ENCODE measurements around the gene CA6. TPM values are rescaled to one million over a fixed set of nuclear protein-coding genes. Genes with fewer than 3 reads are reported as not detected.

CA6 gene
- total and polyA plus RNA-seq, 2 donors (not counting 1 experiment from before 2014, with no cell fraction given), result not detected

DNA sequence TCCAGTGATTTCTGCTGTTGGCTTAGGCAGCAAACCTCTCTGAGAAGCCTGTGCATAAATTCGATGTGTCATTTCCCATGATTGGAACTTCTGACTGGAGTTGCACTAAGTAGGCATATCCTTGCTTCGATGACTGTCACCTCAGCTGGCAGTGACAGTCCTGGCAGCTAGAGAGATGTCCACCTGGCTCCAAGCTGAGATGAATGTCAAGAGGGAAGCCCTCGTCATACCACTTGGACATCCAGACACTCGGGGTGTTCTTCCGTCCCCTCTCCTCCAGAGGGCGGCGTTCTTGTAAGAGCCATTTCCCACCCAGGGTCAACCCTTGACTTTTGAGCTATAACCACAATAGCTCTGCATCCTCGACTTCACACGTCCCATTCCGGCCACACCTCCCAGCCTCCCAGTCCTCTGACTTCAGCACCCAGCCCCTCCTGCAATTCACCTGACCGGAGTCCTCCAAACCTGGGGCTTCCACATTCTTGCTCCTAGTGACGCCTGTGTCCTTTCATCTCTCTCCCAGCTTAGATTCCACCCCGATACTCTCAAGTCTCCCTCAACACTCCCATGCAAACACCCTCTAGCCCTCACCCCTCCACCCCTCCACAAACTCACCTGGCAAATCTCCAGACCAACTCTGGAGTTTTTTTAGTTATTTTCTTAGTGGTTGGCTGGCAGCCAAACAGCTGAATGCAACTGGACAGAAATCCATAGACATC lies 17.3 kb downstream of the CA6 start:
- ATAC-seq (ENCODE audit: low read depth), result peak; percentile 36
- Mint-ChIP-seq H3K4me1 (no peaks in the 10 kb centered on the region), H3K27ac (no peak overlapping the region), H3K4me3 (no peak overlapping the region), H3K9me3 (ENCODE audit: insufficient read depth) (peaks cover 8% of the 10 kb centered on the region), H3K27me3 (peaks cover 12% of the 10 kb centered on the region)
- DNase-seq, result peak; percentile 43
- intact Hi-C loops (cut with micrococcal nuclease), result loop anchor here (1.0 kb wide), 1 partner anchor 138 kb away; no protein-coding TSS in a partner anchor
- ChIA-PET CTCF (interaction anchor here (0.7 to 2.1 kb wide), 8 partner anchors 14 to 138 kb away, joined by 3 to 19 read pairs (median 4); no protein-coding TSS in a partner anchor), POLR2A (no interaction called here)
- Histone ChIP-seq H3K36me3 (replicated peaks in 1 of 2; ENCODE audit: control extremely low read depth in 1 of 2, control insufficient read depth in 1 of 2, extremely low read depth in 1 of 2, insufficient read depth in 2 of 2, low read length in 1 of 2) (no peaks in the 10 kb centered on the region), H3K4me2 (replicated peaks; ENCODE audit: low read depth, low read length, poor library complexity, severe bottlenecking) (no peak overlapping the region), H2AFZ (ENCODE audit: insufficient read depth, low read depth, low read length, poor library complexity, severe bottlenecking) (no peak overlapping the region), H3K9me3 (ENCODE audit: control extremely low read depth in 1 of 3, control insufficient read depth in 2 of 3, insufficient read depth in 1 of 3, low read length in 2 of 3) (peaks cover 0 to 7% (median 0%) of the 10 kb centered on the region in 3 donors), H3K4me3 (ENCODE audit: control extremely low read depth in 1 of 5, extremely low read depth in 1 of 5, insufficient read depth in 1 of 5, low read depth in 2 of 5, low read length in 4 of 5) (no peak overlapping the region), H3K4me1 (ENCODE audit: control insufficient read depth in 2 of 2, insufficient read depth in 2 of 2, low read length in 2 of 2) (no peaks in the 10 kb centered on the region), H3K27me3 (replicated peaks in 1 of 4; ENCODE audit: control extremely low read depth in 1 of 4, control insufficient read depth in 3 of 4, insufficient read depth in 4 of 4, low read length in 3 of 4) (peaks cover 0 to 3% (median 0%) of the 10 kb centered on the region in 4 experiments), H3K27ac (ENCODE audit: low read length in 2 of 2) (no peak overlapping the region), H3K9ac (ENCODE audit: low read length) (no peak overlapping the region), H4K20me1 (ENCODE audit: control insufficient read depth, insufficient read depth, low read length, poor library complexity, severe bottlenecking) (no peaks in the 10 kb centered on the region), H3K79me2 (ENCODE audit: control insufficient read depth, insufficient read depth, low read length) (no peaks in the 10 kb centered on the region)
- no peak for TF ChIP-seq EZH2 (IDR thresholded peaks at IDR 0.05; ENCODE audit: borderline replicate concordance, insufficient read depth, low read depth, low read length, poor library complexity, severe bottlenecking)
- TF ChIP-seq, protein P1, sequence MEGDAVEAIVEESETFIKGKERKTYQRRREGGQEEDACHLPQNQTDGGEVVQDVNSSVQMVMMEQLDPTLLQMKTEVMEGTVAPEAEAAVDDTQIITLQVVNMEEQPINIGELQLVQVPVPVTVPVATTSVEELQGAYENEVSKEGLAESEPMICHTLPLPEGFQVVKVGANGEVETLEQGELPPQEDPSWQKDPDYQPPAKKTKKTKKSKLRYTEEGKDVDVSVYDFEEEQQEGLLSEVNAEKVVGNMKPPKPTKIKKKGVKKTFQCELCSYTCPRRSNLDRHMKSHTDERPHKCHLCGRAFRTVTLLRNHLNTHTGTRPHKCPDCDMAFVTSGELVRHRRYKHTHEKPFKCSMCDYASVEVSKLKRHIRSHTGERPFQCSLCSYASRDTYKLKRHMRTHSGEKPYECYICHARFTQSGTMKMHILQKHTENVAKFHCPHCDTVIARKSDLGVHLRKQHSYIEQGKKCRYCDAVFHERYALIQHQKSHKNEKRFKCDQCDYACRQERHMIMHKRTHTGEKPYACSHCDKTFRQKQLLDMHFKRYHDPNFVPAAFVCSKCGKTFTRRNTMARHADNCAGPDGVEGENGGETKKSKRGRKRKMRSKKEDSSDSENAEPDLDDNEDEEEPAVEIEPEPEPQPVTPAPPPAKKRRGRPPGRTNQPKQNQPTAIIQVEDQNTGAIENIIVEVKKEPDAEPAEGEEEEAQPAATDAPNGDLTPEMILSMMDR (IDR thresholded peaks at IDR 0.05), result peak; percentile 45
- WGBS (ENCODE audit: insufficient coverage), result 56% methylated on average over 13 of the region's 13 CpGs

DNA sequence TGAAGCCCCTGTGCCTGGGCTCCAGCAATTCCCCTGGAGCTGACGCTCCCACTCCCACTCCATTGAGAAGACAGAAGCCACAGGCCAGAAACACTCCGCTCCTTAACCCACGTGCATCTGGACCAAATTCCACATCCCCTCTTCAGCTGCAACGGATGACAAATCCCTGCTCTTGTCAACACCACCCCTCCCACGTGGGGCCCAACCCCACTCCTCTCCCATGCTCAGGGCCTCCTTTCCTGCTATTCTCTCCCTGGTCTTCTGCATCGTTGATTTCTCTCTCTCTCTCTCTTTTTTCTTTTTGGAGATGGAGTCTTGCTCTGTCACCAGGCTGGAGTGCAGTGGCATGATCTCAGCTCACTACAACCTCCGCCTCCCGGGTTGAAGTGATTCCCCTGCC lies 18.3 kb downstream of the CA6 start:
- intact Hi-C loops (cut with micrococcal nuclease), result loop anchor here (1.0 kb wide), 1 partner anchor 137 kb away; no protein-coding TSS in a partner anchor
- Histone ChIP-seq H3K36me3 (replicated peaks in 1 of 2; ENCODE audit: control extremely low read depth in 1 of 2, control insufficient read depth in 1 of 2, extremely low read depth in 1 of 2, insufficient read depth in 2 of 2, low read length in 1 of 2) (no peaks in the 10 kb centered on the region), H2AFZ (ENCODE audit: insufficient read depth, low read depth, low read length, poor library complexity, severe bottlenecking) (no peak overlapping the region), H3K9ac (ENCODE audit: low read length) (no peak overlapping the region), H3K27ac (ENCODE audit: low read length in 2 of 2) (no peak overlapping the region), H3K9me3 (ENCODE audit: control extremely low read depth in 1 of 3, control insufficient read depth in 2 of 3, insufficient read depth in 1 of 3, low read length in 2 of 3) (peaks cover 0 to 7% (median 0%) of the 10 kb centered on the region in 3 donors), H3K27me3 (replicated peaks in 1 of 4; ENCODE audit: control extremely low read depth in 1 of 4, control insufficient read depth in 3 of 4, insufficient read depth in 4 of 4, low read length in 3 of 4) (no peaks in the 10 kb centered on the region), H3K4me1 (ENCODE audit: control insufficient read depth in 2 of 2, insufficient read depth in 2 of 2, low read length in 2 of 2) (no peaks in the 10 kb centered on the region), H3K4me3 (ENCODE audit: control extremely low read depth in 1 of 5, extremely low read depth in 1 of 5, insufficient read depth in 1 of 5, low read depth in 2 of 5, low read length in 4 of 5) (no peak overlapping the region), H4K20me1 (ENCODE audit: control insufficient read depth, insufficient read depth, low read length, poor library complexity, severe bottlenecking) (no peaks in the 10 kb centered on the region), H3K79me2 (ENCODE audit: control insufficient read depth, insufficient read depth, low read length) (no peaks in the 10 kb centered on the region), H3K4me2 (replicated peaks; ENCODE audit: low read depth, low read length, poor library complexity, severe bottlenecking) (no peak overlapping the region)
- ChIA-PET POLR2A (no interaction called here), CTCF (interaction anchor here (1.3 to 2.1 kb wide), 3 partner anchors 13 to 137 kb away, joined by 3 to 19 read pairs (median 5); no protein-coding TSS in a partner anchor)
- 87% methylated on average over 5 of the region's 8 CpGs for WGBS (ENCODE audit: insufficient coverage)
- Mint-ChIP-seq H3K27ac (no peak overlapping the region), H3K4me1 (no peaks in the 10 kb centered on the region), H3K4me3 (no peak overlapping the region), H3K27me3 (peaks cover 7% of the 10 kb centered on the region), H3K9me3 (ENCODE audit: insufficient read depth) (peaks cover 8% of the 10 kb centered on the region)
- TF ChIP-seq EZH2 (IDR thresholded peaks at IDR 0.05; ENCODE audit: borderline replicate concordance, insufficient read depth, low read depth, low read length, poor library complexity, severe bottlenecking), result no peak
- ATAC-seq (ENCODE audit: low read depth) (no peak), DNase-seq (no peak)
